ENCODE data around the gene TNS1. TPM values are rescaled to one million over a fixed set of nuclear protein-coding genes. Genes with fewer than 3 reads are reported as not detected.

Gene TNS1
- 166 TPM for total RNA-seq

GRCh38 chr2:218002845-218003180 is at the start of gene TNS1:
Gene TNS1 (minus strand): TSS chr2:218002995. CDS start chr2:218002872, 123 bp downstream.

Small RNA genes lying within 50 kb of the gene (small RNA-seq; reads per million reads assigned to genes)
- 0.07 reads per million for gene MIR6809 (ENCODE audit: low replicate concordance)

Other genes with a start within 250 kb of the TNS1 start
- gene RUFY4, start 66.3 kb upstream of the TNS1 start, total RNA-seq: 0.29 TPM
- 1.1 TPM for gene CXCR2, start 123.0 kb upstream of the TNS1 start, total RNA-seq
- gene CXCR1, start 164.0 kb upstream of the TNS1 start, total RNA-seq: 1.4 TPM
- 159 TPM for gene ARPC2, start 214.2 kb upstream of the TNS1 start, total RNA-seq